Osteoblast (primary cell): ENCODE data around the gene HPS5. TPM values are rescaled to one million over a fixed set of nuclear protein-coding genes. Genes with fewer than 3 reads are reported as not detected.
"Not testable (repeated sequence)": the region's sequence is repeated elsewhere in the genome, so short reads cannot be mapped to it uniquely, and the experiment has no call there.

Source experiments
- DNase-seq: peaks from one replicate; pipeline ENCODE4 v3.0.0; 2011; ENCODE audit warnings: low spot score, mixed read lengths; ENCODE audit not compliant: insufficient read length; ENCODE audit errors: missing footprints
- H2AFZ ChIP-seq: 2 replicates; pipeline ENCODE4 v1.6.0; 2011; ENCODE audit warnings: mild to moderate bottlenecking, low read length
- H3K27ac ChIP-seq: 2 replicates; pipeline ENCODE4 v1.5.1; 2011; ENCODE audit warnings: mild to moderate bottlenecking, low read depth, low read length, moderate library complexity
- H3K27me3 ChIP-seq: 2 replicates; pipeline ENCODE4 v1.6.0; 2012; ENCODE audit warnings: mild to moderate bottlenecking, control low read depth, inconsistent platforms, low read length, moderate library complexity; ENCODE audit not compliant: insufficient read depth
- H3K36me3 ChIP-seq: 2 replicates; pipeline ENCODE4 v1.5.1; 2011; ENCODE audit warnings: mild to moderate bottlenecking, low read length, control low read depth, moderate library complexity; ENCODE audit not compliant: insufficient read depth
- H3K4me1 ChIP-seq: 2 replicates; pipeline ENCODE4 v1.5.1; 2011; ENCODE audit warnings: mild to moderate bottlenecking, low read length, control low read depth, moderate library complexity; ENCODE audit not compliant: insufficient read depth
- H3K4me2 ChIP-seq: 2 replicates; pipeline ENCODE4 v1.6.0; 2011; ENCODE audit warnings: mild to moderate bottlenecking, low read length; ENCODE audit not compliant: insufficient read depth
- H3K4me3 ChIP-seq: fragments of 200-600 bp; sonication (generic); 3 replicates; pipeline ENCODE4 v1.5.1; 2012; ENCODE audit warnings: mild to moderate bottlenecking, low read length, inconsistent platforms; ENCODE audit not compliant: insufficient read depth
- H3K79me2 ChIP-seq: 2 replicates; pipeline ENCODE4 v1.6.0; 2012; ENCODE audit warnings: mild to moderate bottlenecking, low read length, control low read depth, inconsistent platforms; ENCODE audit not compliant: insufficient read depth
- H3K9me3 ChIP-seq: 2 replicates; pipeline ENCODE4 v1.5.1; 2011; ENCODE audit warnings: low read depth, low read length, control low read depth
- H4K20me1 ChIP-seq: 2 replicates; pipeline ENCODE4 v1.6.0; 2012; ENCODE audit warnings: mild to moderate bottlenecking, low read length, control low read depth; ENCODE audit not compliant: insufficient read depth
- total RNA-seq: library from RNA; depleted of rRNA; stranded (reverse); fragments of >200 nt; gene quantifications from 2 replicates; pipeline ENCODE4 v1.2.3, GENCODE V29; 2012
- TF ChIP-seq, protein P1 (sequence below): IDR thresholded peaks from 2 replicates; pipeline ENCODE4 v1.5.1; 2011; ENCODE audit warnings: mild to moderate bottlenecking, low read depth, low read length, moderate library complexity; ENCODE audit errors: extremely low read depth

The HPS5 gene
- total RNA-seq, 1 donor: 53.9 TPM

DNA sequence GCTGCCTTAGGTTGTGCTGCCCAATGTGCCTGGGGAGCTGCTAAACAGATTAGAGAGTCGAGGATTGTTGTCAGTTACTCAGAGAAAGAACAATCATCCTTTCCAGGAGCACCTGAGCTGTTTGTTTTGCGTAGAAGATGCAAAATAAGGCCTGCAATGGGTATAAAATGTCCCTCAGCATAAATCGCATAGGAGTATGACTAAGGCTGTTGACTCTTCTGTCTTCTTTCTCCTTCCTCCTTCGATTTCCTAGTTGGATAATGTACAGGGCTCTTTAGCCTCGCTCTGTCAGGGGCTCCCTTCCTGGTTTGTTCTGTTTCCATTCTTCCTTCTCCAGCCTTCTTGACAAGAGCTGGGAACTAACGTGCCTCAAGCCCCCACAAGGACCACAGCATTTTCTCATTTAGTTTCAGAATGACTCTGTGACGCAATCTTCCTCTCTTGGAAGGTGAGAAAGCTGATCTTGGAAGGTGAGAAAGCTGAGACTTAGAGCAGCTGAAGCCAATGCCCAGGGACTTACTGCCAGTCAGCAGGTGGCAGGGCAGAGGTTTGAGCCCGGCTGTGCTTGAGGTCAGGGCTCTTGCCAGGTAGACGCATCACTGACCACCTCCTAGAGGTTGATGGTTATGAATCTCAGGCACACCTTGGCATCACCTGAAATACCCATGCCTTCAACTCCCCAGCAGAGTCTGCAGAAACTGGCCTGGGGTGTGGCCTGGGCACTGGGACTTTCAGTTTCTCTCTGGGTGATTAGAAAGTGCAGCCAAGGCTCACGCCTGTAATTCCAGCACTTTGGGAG, 54.4 kb downstream of the HPS5 start:
- not testable (repeated sequence) for DNase-seq, H3K4me1 ChIP-seq, H3K4me3 ChIP-seq, H3K9me3 ChIP-seq, H2AFZ ChIP-seq, H3K27me3 ChIP-seq, H3K79me2 ChIP-seq, H3K27ac ChIP-seq, H4K20me1 ChIP-seq, H3K4me2 ChIP-seq, H3K36me3 ChIP-seq

- no peak within 1 kb of the TSS for H3K4me2 ChIP-seq
Observed at GRCh38 chr11:18265949-18266348, 56.0 kb downstream of the HPS5 start, which contains the start of gene SAA1. SAA1 (plus strand) TSS chr11:18266264; CDS start chr11:18266888, 624 bp downstream.

DNA sequence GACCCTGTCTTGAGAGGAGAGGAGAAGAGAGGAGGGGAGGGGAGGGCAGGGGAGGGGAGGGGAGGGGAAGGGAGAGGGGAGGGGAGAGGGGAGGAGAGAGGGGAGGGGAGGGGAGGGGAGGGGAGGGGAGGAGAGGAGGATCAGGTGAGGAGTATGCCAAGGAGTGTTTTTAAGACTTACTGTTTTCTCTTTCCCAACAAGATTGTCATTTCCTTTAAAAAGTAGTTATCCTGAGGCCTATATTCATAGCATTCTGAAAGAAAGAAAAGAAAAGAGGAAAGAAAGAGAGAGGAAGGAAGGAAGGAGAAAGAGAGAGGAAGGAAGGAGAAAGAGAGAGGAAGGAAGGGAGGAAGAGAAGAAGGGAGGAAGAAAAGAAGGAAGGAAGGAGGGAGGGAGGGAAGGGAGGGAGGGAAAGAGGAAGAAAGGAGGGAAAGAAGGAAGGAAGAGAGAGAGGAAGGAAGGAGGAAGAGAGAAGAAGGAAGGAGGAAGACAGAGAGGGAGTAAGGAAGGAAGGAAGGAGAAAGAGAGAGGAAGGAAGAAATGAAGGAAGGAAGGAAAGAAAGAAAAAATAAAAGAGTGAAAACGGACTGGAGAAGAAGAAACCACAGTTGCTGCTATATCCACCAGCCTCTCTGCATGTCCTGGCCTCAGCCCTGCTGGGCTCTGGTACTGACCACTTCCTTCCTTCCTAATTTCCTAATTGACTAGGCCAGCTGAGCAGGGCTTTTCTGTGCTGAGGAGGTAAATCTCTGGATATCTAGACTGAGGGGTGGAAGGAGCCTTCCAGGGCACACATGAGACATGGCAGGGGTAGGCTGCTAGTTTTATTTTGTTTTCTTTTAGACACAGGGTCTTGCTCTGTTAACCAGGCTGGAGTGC, 57.0 kb downstream of the HPS5 start:
- H3K36me3 ChIP-seq: no peaks in the 10 kb centered on the region
- H3K4me2 ChIP-seq: no peak overlapping the region
- no peak overlapping the region for H2AFZ ChIP-seq
- no peak for DNase-seq
- peaks cover 6% of the 10 kb centered on the region for H3K27me3 ChIP-seq
- H3K9me3 ChIP-seq: no peaks in the 10 kb centered on the region
- H3K4me3 ChIP-seq: no peak overlapping the region
- TF ChIP-seq, protein P1, sequence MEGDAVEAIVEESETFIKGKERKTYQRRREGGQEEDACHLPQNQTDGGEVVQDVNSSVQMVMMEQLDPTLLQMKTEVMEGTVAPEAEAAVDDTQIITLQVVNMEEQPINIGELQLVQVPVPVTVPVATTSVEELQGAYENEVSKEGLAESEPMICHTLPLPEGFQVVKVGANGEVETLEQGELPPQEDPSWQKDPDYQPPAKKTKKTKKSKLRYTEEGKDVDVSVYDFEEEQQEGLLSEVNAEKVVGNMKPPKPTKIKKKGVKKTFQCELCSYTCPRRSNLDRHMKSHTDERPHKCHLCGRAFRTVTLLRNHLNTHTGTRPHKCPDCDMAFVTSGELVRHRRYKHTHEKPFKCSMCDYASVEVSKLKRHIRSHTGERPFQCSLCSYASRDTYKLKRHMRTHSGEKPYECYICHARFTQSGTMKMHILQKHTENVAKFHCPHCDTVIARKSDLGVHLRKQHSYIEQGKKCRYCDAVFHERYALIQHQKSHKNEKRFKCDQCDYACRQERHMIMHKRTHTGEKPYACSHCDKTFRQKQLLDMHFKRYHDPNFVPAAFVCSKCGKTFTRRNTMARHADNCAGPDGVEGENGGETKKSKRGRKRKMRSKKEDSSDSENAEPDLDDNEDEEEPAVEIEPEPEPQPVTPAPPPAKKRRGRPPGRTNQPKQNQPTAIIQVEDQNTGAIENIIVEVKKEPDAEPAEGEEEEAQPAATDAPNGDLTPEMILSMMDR: no peak
- no peaks in the 10 kb centered on the region for H3K4me1 ChIP-seq
- no peaks in the 10 kb centered on the region for H4K20me1 ChIP-seq
- H3K79me2 ChIP-seq: no peaks in the 10 kb centered on the region
- H3K27ac ChIP-seq: no peak overlapping the region

More at GRCh38 chr11:18265949-18266348, 56.0 kb downstream of the HPS5 start, which contains the start of gene SAA1:
- H4K20me1 ChIP-seq: no peaks in the 10 kb centered on the region
- no peak within 1 kb of the TSS for H2AFZ ChIP-seq
- peaks cover 6% of the 10 kb centered on the region for H3K27me3 ChIP-seq
- TF ChIP-seq, protein P1: no peak
- H3K4me3 ChIP-seq: no peak within 1 kb of the TSS
- no peaks in the 10 kb centered on the region for H3K9me3 ChIP-seq
- H3K36me3 ChIP-seq: no peaks in the 10 kb centered on the region
- H3K79me2 ChIP-seq: no peaks in the 10 kb centered on the region
- no peak for DNase-seq
- H3K4me1 ChIP-seq: no peaks in the 10 kb centered on the region
- no peak within 1 kb of the TSS for H3K27ac ChIP-seq

- Histone ChIP-seq H4K20me1 (no peaks in the 10 kb centered on the region), H3K27me3 (peaks cover 6% of the 10 kb centered on the region), H2AFZ (no peak overlapping the region), H3K9me3 (no peaks in the 10 kb centered on the region), H3K4me1 (no peaks in the 10 kb centered on the region), H3K27ac (no peak overlapping the region), H3K36me3 (no peaks in the 10 kb centered on the region), H3K4me3 (no peak overlapping the region), H3K79me2 (no peaks in the 10 kb centered on the region), H3K4me2 (no peak overlapping the region)
- DNase-seq: no peak
- TF ChIP-seq, protein P1: no peak
Observed at GRCh38 chr11:18264035-18264434, 57.9 kb downstream of the HPS5 start.

DNA sequence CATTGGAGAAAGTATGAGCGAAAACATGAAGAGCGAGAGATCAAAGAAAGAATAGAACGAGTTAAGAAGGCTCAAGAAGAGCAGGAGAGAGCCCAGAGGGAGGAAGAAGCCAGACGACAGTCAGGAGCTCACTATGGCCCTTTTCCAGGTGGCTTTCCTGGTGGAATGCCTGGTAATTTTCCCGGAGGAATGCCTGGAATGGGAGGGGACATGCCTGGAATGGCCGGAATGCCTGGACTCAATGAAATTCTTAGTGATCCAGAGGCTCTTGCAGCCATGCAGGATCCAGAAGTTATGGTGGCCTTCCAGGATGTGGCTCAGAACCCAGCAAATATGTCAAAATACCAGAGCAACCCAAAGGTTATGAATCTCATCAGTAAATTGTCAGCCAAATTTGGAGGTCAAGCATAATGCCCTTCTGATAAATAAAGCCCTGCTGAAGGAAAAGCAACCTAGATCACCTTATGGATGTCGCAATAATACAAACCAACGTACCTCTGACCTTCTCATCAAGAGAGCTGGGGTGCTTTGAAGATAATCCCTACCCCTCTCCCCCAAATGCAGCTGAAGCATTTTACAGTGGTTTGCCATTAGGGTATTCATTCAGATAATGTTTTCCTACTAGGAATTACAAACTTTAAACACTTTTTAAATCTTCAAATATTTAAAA, 59.1 kb downstream of the HPS5 start:
- not testable (repeated sequence) for H3K4me2 ChIP-seq, DNase-seq

More for the DNA sequence above, 59.1 kb downstream of the HPS5 start:
- not testable (repeated sequence) for H3K79me2 ChIP-seq, H4K20me1 ChIP-seq, H3K4me1 ChIP-seq, H3K27me3 ChIP-seq, H3K9me3 ChIP-seq, H3K4me3 ChIP-seq, H2AFZ ChIP-seq, H3K27ac ChIP-seq, H3K36me3 ChIP-seq
